Mononuclear cell (primary cell): Measurements from ENCODE around the gene ANO6. TPM values are rescaled to one million over a fixed set of nuclear protein-coding genes. Genes with fewer than 3 reads are reported as not detected.

Experiments used
- H3K27me3 ChIP-seq: 2 replicates; pipeline ENCODE4 v1.6.0; 2011; ENCODE audit warnings: low read length, control low read depth; ENCODE audit not compliant: insufficient read depth
- H3K4me1 ChIP-seq: 2 replicates; pipeline ENCODE4 v1.5.1; 2011; ENCODE audit warnings: mild to moderate bottlenecking, low read length, control low read depth; ENCODE audit not compliant: insufficient read depth
- H3K4me3 ChIP-seq: 2 replicates; pipeline ENCODE4 v1.5.1; 2011; ENCODE audit warnings: mild to moderate bottlenecking, low read length, moderate library complexity
- H3K9me3 ChIP-seq: 2 replicates; pipeline ENCODE4 v1.5.1; 2011; ENCODE audit warnings: low read depth, mild to moderate bottlenecking, control low read depth, low read length
- total RNA-seq: library from RNA; depleted of rRNA; stranded (reverse); fragments of >200 nt; gene quantifications from one replicate; pipeline ENCODE4 v1.2.3, GENCODE V29; 2012

ANO6 gene
- total RNA-seq, 1 donor = 44.4 TPM

- Histone ChIP-seq H3K4me3 (no peak overlapping the region), H3K4me1 (no peaks in the 10 kb centered on the region), H3K27me3 (no peaks in the 10 kb centered on the region), H3K9me3 (no peaks in the 10 kb centered on the region)
These were observed 243.2 kb downstream of the ANO6 start for GRCh38 chr12:45458854-45459807.

GRCh38 chr12:45462506-45462905 is 246.6 kb downstream of the ANO6 start:
- Histone ChIP-seq H3K4me1 (no peaks in the 10 kb centered on the region), H3K27me3 (no peaks in the 10 kb centered on the region), H3K9me3 (no peaks in the 10 kb centered on the region), H3K4me3 (no peak overlapping the region)

DNA sequence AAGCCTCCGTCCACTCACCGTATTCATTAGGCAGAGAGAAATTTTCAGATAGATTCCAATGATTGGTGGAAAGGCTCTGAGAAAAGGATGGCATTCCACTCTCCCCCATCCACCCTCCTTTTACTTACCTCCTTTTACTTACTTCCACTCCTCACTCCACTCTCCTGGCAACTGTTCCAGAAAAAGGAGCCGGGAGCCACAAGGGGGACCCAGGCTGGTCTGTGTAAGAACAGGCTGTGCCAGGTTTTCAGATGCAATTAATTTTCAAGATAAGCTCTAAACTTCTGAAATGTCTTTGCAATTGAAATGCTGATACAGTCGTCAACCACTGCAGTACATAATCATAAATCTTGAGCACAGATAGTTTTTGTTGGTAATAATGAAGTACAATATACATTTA is 248.8 kb downstream of the ANO6 start:
- H3K27me3 ChIP-seq = no peaks in the 10 kb centered on the region
- no peak overlapping the region for H3K4me3 ChIP-seq
- H3K4me1 ChIP-seq = peaks cover 7% of the 10 kb centered on the region
- no peaks in the 10 kb centered on the region for H3K9me3 ChIP-seq

DNA sequence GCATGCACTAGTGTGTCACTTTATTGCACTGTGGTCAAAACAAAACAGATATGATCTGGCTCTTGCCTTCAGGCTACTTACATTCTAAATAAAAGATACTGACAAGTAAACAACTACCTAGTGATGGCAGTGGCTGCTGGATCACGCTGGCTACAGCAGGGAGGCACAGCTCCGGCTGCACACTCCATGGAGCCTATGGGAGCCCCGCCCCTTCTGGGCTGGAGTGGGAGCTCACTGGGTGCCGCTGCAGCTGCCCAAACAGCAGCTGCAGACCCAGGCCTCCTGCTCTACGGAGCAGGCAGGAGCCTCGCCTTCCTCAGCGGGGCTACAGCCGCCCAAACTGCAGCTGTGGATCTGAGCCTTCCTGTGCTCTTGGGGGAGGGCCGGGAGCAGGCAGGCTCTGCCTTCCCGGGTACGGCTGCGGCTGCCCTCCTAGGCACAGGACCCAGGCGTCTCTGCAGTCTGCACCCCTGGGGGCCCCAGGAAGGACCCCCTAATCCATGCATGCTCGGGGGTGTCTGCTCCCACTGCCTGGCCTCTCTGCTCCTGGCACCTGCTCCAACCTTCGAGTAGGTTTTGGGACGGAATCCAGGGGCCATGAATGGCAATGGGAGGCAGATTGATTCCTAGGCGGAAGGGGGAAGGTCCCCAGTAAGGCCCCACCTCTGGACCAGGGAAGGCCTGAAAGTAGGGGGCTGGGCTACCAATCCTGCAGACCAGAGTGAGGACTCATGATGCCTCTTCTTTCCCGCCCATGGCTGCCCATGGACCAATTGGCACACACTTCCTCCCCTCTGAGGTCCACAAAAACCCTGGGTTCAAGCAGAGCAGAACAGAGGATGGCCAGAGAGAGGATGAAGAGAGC is 253.1 kb downstream of the ANO6 start:
- H3K4me3 ChIP-seq = no peak overlapping the region
- peaks cover 7% of the 10 kb centered on the region for H3K4me1 ChIP-seq
- H3K9me3 ChIP-seq = no peaks in the 10 kb centered on the region
- no peaks in the 10 kb centered on the region for H3K27me3 ChIP-seq

DNA sequence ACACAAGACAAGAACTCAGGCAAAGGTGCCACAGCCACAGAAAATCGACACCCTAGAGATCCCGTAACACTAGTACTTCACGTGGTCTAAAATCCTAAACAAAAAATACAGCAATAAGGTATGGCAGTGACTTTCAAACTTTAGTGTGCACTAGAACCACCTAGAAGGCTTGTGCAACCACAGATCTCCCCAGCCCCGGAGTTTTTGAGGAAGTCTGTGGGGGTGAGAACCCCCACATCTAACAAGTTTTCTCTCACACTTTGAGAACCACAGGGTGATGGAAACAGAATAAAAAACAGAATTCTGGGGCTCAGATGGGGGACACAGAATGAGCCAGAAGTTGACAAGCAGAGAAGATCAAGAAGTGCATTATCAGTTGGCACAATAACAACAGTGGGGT is 254.0 kb downstream of the ANO6 start:
- Histone ChIP-seq H3K4me1 (peaks cover 7% of the 10 kb centered on the region), H3K4me3 (no peak overlapping the region), H3K9me3 (no peaks in the 10 kb centered on the region), H3K27me3 (no peaks in the 10 kb centered on the region)

DNA sequence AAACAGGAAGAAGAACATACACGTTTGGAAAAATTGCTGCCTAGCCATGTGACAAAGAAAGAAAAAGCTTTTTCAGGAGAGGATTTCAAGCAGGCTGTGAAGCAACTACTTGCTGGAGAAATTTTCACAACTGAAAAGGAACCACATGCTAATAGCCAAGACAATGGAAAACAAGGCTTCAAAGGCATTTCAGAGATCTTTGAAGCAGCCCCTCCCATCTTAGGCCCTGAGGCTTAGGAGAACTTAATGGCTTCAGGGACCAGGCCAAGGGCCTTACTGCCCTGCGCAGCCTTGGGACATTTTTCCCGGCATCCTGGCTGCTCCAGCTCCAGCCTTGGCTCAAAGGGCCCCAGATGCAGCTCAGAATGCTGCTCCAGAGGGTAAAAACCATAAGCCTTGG is 257.7 kb downstream of the ANO6 start:
- peaks cover 7% of the 10 kb centered on the region for H3K4me1 ChIP-seq
- H3K4me3 ChIP-seq = no peak overlapping the region
- peaks cover 1% of the 10 kb centered on the region for H3K9me3 ChIP-seq
- H3K27me3 ChIP-seq = no peaks in the 10 kb centered on the region

DNA sequence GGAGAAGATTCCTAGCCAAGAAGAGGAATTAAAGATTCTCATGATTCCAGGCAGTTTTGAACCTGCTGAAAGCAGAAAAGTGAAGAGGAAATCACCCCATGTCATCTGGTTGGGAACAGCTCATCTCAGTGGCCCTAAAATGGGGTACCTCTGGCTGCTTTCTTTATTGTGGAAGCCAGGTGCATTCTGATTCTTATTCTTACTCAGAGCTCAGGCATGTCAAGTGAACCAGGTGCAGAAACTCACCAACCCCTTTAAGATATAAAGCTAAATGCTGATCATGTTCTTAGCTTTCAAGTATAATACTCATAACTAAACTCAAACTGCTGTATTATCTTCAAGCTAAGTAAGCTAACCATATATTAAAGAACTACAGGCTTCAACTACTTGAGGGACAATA is 259.7 kb downstream of the ANO6 start:
- Histone ChIP-seq H3K4me3 (no peak overlapping the region), H3K4me1 (no peaks in the 10 kb centered on the region), H3K27me3 (no peaks in the 10 kb centered on the region), H3K9me3 (peaks cover 9% of the 10 kb centered on the region)

- Histone ChIP-seq H3K4me3 (no peak overlapping the region), H3K9me3 (peaks cover 9% of the 10 kb centered on the region), H3K4me1 (no peaks in the 10 kb centered on the region), H3K27me3 (no peaks in the 10 kb centered on the region)
These were observed 261.6 kb downstream of the ANO6 start for GRCh38 chr12:45477526-45477925.

DNA sequence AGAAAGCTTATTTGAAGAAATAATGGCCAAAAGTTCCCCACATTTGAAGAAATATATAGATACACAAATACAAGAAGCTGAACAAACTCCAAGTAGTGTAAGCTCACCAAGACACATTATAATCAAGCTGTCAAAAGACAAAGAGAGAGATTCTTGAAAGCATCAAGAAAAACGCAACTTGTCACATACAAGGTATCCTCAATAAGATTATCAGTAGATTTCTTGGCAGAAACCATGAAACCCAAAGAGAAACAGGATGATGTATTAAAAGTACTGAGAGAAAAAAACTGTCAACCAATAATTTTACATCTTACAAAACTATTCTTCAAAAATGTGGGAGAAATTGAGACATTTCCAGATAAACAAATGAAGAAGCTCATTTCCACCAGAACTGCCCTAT is 263.0 kb downstream of the ANO6 start:
- no peaks in the 10 kb centered on the region for H3K4me1 ChIP-seq
- no peak overlapping the region for H3K4me3 ChIP-seq
- peaks cover 9% of the 10 kb centered on the region for H3K9me3 ChIP-seq
- no peaks in the 10 kb centered on the region for H3K27me3 ChIP-seq

- no peak overlapping the region for H3K4me3 ChIP-seq
- H3K27me3 ChIP-seq = no peaks in the 10 kb centered on the region
- no peaks in the 10 kb centered on the region for H3K4me1 ChIP-seq
- H3K9me3 ChIP-seq = peaks cover 9% of the 10 kb centered on the region
These were observed 265.9 kb downstream of the ANO6 start for GRCh38 chr12:45481746-45482145.

DNA sequence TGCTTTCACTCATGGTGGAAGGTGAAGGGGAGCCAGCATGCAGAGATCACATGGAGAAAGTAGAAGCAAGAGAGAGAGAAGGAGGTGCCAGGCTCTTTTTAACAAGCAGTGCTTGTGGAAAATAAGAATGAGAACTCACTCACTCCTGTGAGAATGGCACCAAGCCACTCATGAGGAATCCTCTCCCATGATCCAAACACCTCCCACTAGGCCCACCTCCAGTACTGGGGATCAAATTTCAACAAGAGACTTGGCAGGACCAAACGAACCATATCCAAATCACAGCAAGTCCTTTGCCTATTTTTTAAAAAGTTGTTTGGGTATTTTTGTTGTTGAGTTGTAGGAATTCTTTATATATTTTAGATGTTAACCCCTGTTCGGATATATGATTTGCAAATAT is 267.7 kb downstream of the ANO6 start:
- no peaks in the 10 kb centered on the region for H3K27me3 ChIP-seq
- H3K4me1 ChIP-seq = no peaks in the 10 kb centered on the region
- peaks cover 8% of the 10 kb centered on the region for H3K9me3 ChIP-seq
- no peak overlapping the region for H3K4me3 ChIP-seq

Other genes with a start within 250 kb of the ANO6 start
- not detected for gene DBX2, start 165.0 kb upstream of the ANO6 start, total RNA-seq